Sigmoid colon (tissue), 4 donors: ENCODE data around the gene B3GNT5.

Experiments used
- POLR2AphosphoS5 ChIP-seq, 4 donors: sonication (generic); formaldehyde crosslinking; IDR thresholded peaks; one replicate each; pipeline ENCODE4 v1.6.1; 2017; ENCODE audit warnings: antibody characterized with exemption in 4 of 4
- TF ChIP-seq, protein P1 (sequence below), 4 experiments: fragments of 450-650 bp in 3 of 4; fragments of 200-600 bp in 1 of 4; IDR thresholded peaks; one replicate each; pipeline ENCODE4 v1.5.1; 2016 to 2019; ENCODE audit warnings: antibody characterized with exemption in 4 of 4, mild to moderate bottlenecking in 3 of 4, moderate library complexity in 2 of 4

DNA sequence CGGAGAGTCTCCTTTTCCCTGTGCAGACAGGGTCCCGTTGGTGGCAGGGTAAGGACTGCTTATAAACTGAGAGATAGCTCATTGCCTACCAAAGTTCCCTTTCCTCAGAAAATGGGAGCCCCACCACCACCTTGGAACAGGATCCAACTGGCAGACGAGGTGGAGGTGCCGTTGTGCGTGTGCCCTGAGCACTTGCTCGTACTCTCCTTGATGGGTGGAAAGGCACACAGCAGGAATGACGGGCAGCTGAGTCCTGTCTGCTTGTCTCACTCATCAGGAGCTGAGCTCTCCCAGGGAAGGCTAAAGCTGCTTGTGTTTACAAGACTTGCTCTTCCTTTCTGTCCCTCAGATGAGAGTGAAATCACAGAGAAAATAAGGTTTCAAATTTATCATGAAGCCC lies 60.7 kb downstream of the B3GNT5 start:
- TF ChIP-seq, protein P1, sequence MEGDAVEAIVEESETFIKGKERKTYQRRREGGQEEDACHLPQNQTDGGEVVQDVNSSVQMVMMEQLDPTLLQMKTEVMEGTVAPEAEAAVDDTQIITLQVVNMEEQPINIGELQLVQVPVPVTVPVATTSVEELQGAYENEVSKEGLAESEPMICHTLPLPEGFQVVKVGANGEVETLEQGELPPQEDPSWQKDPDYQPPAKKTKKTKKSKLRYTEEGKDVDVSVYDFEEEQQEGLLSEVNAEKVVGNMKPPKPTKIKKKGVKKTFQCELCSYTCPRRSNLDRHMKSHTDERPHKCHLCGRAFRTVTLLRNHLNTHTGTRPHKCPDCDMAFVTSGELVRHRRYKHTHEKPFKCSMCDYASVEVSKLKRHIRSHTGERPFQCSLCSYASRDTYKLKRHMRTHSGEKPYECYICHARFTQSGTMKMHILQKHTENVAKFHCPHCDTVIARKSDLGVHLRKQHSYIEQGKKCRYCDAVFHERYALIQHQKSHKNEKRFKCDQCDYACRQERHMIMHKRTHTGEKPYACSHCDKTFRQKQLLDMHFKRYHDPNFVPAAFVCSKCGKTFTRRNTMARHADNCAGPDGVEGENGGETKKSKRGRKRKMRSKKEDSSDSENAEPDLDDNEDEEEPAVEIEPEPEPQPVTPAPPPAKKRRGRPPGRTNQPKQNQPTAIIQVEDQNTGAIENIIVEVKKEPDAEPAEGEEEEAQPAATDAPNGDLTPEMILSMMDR (IDR thresholded peaks at IDR 0.05) = no peak
- TF ChIP-seq POLR2AphosphoS5 (IDR thresholded peaks at IDR 0.05) = no peak
